ENCODE measurements around the gene PPP1R3G. TPM values are rescaled to one million over a fixed set of nuclear protein-coding genes. Genes with fewer than 3 reads are reported as not detected.

PPP1R3G gene
- total RNA-seq, 1 donor from 2014 or later: 4.4 TPM

DNA sequence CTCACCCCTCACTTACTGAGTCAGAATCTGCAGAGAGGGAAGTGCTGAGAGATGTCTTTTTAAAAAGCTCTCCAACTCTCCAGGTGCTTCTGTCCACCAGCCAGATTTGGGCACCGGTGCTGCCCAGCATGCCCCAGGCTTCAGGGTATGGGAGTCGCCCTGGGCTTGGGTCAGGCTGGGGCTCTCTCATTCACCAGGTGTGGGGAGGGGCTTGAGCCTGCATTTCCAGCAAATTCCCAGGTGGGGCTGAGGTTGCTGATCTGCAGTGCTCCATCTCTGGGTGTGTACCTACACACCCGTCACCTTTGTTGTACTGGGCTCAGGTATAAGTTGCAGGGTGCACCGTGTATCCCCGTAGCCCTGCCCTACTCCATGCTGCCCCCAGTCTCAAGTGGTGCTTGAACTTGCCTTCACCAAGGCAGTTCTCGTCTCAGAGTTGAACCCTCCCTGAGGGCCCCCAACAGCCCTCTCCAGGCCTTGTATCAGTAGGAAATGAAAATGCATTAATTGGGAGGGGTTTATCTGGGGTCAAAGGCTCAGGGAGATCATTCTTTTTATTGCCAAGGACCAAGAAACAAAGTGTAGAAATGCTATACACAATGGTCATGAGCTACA lies 23.5 kb downstream of the PPP1R3G start:
- intact Hi-C loops (cut with DNase I): no loop called here
- no peak for TF ChIP-seq POLR2AphosphoS5 (IDR thresholded peaks at IDR 0.05; ENCODE audit: insufficient read depth in 1 of 2, low read depth in 1 of 2)
- no peak for TF ChIP-seq POLR2A (IDR thresholded peaks at IDR 0.05)
- TF ChIP-seq, protein P1, sequence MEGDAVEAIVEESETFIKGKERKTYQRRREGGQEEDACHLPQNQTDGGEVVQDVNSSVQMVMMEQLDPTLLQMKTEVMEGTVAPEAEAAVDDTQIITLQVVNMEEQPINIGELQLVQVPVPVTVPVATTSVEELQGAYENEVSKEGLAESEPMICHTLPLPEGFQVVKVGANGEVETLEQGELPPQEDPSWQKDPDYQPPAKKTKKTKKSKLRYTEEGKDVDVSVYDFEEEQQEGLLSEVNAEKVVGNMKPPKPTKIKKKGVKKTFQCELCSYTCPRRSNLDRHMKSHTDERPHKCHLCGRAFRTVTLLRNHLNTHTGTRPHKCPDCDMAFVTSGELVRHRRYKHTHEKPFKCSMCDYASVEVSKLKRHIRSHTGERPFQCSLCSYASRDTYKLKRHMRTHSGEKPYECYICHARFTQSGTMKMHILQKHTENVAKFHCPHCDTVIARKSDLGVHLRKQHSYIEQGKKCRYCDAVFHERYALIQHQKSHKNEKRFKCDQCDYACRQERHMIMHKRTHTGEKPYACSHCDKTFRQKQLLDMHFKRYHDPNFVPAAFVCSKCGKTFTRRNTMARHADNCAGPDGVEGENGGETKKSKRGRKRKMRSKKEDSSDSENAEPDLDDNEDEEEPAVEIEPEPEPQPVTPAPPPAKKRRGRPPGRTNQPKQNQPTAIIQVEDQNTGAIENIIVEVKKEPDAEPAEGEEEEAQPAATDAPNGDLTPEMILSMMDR (IDR thresholded peaks at IDR 0.05): no peak
- no peaks in the 10 kb centered on the region for H3K4me1 ChIP-seq
- no peaks in the 10 kb centered on the region for H3K36me3 ChIP-seq
- H3K9me3 ChIP-seq: no peaks in the 10 kb centered on the region
- H3K27me3 ChIP-seq: no peaks in the 10 kb centered on the region
- no peak for DNase-seq (ENCODE audit: extremely low spot score in 2 of 2)
- no peak overlapping the region for H3K27ac ChIP-seq
- no peak overlapping the region for H3K4me3 ChIP-seq

- no peak overlapping the region for H3K27ac ChIP-seq
- no peaks in the 10 kb centered on the region for H3K36me3 ChIP-seq
- H3K27me3 ChIP-seq: no peaks in the 10 kb centered on the region
- no peak overlapping the region for H3K4me3 ChIP-seq
- intact Hi-C loops (cut with DNase I): no loop called here
- TF ChIP-seq POLR2A (IDR thresholded peaks at IDR 0.05) (no peak), POLR2AphosphoS5 (IDR thresholded peaks at IDR 0.05; ENCODE audit: insufficient read depth in 1 of 2, low read depth in 1 of 2) (no peak)
- TF ChIP-seq, protein P1 (IDR thresholded peaks at IDR 0.05): no peak
- H3K9me3 ChIP-seq: no peaks in the 10 kb centered on the region
- no peaks in the 10 kb centered on the region for H3K4me1 ChIP-seq
- no peak for DNase-seq (ENCODE audit: extremely low spot score in 2 of 2)
Measured at GRCh38 chr6:5109436-5109835, 24.3 kb downstream of the PPP1R3G start.

DNA sequence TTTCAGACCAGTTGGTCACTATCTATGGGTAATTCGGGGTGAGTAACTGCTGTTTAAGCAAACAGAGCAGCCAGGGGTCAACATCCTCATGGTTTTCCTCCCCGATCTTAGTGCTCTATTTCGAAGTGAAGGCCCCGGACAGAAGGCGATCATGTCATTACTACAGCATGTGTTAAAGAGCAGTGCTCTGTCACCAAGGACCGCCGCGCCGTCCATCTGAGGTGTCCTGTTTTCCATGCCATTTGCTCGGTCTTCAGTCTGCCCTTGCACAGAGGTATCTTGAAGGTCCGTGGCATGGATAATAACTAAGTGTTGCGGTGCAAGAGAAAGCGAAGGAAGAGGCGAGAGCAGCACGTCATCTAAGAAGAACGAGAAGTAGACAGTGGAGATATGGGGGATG lies 25.1 kb downstream of the PPP1R3G start:
- Histone ChIP-seq H3K27me3 (no peaks in the 10 kb centered on the region), H3K4me1 (no peaks in the 10 kb centered on the region), H3K4me3 (no peak overlapping the region), H3K9me3 (no peaks in the 10 kb centered on the region), H3K27ac (no peak overlapping the region), H3K36me3 (no peaks in the 10 kb centered on the region)
- intact Hi-C loops (cut with DNase I): no loop called here
- no peak for DNase-seq (ENCODE audit: extremely low spot score in 2 of 2)
- no peak for TF ChIP-seq POLR2A (IDR thresholded peaks at IDR 0.05)
- TF ChIP-seq, protein P1 (IDR thresholded peaks at IDR 0.05): no peak
- no peak for TF ChIP-seq POLR2AphosphoS5 (IDR thresholded peaks at IDR 0.05; ENCODE audit: insufficient read depth in 1 of 2, low read depth in 1 of 2)

GRCh38 chr6:5111626-5112025 lies 26.5 kb downstream of the PPP1R3G start:
- Histone ChIP-seq H3K27me3 (no peaks in the 10 kb centered on the region), H3K4me1 (no peaks in the 10 kb centered on the region), H3K27ac (no peak overlapping the region), H3K36me3 (no peaks in the 10 kb centered on the region), H3K4me3 (no peak overlapping the region), H3K9me3 (no peaks in the 10 kb centered on the region)
- TF ChIP-seq POLR2AphosphoS5 (IDR thresholded peaks at IDR 0.05; ENCODE audit: insufficient read depth in 1 of 2, low read depth in 1 of 2) (no peak), POLR2A (IDR thresholded peaks at IDR 0.05) (no peak)
- TF ChIP-seq, protein P1 (IDR thresholded peaks at IDR 0.05): no peak
- intact Hi-C loops (cut with DNase I): no loop called here
- no peak for DNase-seq (ENCODE audit: extremely low spot score in 2 of 2)

DNA sequence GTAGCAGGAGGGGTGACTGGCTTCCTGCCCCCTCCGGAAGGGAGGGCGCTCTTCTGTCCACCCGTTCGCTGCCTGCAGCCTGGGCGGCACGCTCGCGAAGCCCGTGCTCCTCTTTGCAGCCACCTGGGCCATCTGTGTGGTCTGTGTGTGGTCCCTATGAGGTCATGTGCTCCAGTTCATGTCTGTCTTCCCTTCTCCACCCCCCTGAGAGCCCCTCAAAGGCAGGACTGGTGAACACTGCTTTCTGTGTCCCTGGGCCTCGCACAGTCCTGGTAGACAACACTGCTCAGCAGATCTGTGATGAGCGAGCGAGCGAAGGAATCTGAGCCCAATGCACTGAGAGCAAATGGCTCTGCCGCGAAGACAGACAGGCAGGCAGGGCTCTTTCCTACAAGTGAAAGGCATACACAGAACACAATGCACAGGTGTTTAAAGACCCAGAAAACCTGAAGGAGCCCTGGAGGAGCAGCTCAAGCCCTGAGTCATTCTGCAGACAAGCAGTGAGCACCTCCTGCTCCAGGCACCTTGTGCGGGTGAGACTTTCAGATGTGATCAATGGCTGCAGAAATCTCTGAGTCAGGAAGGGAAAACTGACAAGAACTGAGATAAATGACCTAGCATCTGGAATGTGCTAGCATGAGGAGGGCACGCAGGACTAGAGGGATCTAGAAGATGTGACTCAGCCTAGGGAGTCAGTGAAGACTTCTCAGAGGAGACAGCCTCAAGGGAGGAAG lies 27.1 kb downstream of the PPP1R3G start:
- Histone ChIP-seq H3K4me1 (no peaks in the 10 kb centered on the region), H3K9me3 (no peaks in the 10 kb centered on the region), H3K27ac (no peak overlapping the region), H3K36me3 (no peaks in the 10 kb centered on the region), H3K4me3 (no peak overlapping the region), H3K27me3 (no peaks in the 10 kb centered on the region)
- intact Hi-C loops (cut with DNase I): no loop called here
- DNase-seq (ENCODE audit: extremely low spot score in 2 of 2): no peak
- TF ChIP-seq POLR2AphosphoS5 (IDR thresholded peaks at IDR 0.05; ENCODE audit: insufficient read depth in 1 of 2, low read depth in 1 of 2): peak in 1 of 2 donors; percentile 74
- TF ChIP-seq, protein P1 (IDR thresholded peaks at IDR 0.05): no peak

Measured in vagina (tissue), 2 donors.